Measurements from ENCODE around the gene HOTAIR.

The HOTAIR gene

GRCh38 chr12:54000116-54001114 is 25.7 kb upstream of the HOTAIR start, which contains the start of gene HOXC9:
HOXC9 (plus strand) TSS chr12:54000161; CDS start chr12:54000189, 28 bp downstream.
- DNase-seq (ENCODE audit: low spot score): no peak

DNA sequence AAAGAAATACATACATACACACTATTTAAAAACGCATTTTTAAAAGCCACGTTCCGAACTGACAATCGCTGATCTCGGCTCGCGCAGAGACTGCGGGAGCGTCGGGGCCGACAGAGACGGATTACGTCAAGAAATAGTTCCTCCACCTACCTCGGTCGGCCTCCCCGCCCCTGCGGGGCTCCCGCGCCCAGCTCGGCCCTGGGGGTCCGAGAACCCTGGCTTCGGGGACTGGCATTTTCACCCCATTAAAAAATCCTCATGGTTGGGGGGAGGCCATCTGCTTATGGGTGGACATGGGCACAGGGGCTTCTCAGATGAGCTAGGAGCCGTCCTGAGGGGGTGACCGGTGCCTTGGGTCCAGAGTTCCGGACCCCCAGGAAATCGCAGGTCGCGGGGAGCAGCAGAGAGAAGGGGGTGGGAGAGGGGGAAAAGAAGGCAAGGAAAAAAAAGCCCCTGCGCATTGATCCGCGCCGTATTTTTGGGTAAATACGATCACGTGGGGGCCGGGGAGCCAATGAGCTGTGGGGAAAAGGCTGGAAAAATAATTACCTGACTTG is 24.9 kb upstream of the HOTAIR start:
- peak; percentile 64 for DNase-seq (ENCODE audit: low spot score)

GRCh38 chr12:53998900-53999236 is 24.1 kb upstream of the HOTAIR start:
- no peak for DNase-seq (ENCODE audit: low spot score)

DNA sequence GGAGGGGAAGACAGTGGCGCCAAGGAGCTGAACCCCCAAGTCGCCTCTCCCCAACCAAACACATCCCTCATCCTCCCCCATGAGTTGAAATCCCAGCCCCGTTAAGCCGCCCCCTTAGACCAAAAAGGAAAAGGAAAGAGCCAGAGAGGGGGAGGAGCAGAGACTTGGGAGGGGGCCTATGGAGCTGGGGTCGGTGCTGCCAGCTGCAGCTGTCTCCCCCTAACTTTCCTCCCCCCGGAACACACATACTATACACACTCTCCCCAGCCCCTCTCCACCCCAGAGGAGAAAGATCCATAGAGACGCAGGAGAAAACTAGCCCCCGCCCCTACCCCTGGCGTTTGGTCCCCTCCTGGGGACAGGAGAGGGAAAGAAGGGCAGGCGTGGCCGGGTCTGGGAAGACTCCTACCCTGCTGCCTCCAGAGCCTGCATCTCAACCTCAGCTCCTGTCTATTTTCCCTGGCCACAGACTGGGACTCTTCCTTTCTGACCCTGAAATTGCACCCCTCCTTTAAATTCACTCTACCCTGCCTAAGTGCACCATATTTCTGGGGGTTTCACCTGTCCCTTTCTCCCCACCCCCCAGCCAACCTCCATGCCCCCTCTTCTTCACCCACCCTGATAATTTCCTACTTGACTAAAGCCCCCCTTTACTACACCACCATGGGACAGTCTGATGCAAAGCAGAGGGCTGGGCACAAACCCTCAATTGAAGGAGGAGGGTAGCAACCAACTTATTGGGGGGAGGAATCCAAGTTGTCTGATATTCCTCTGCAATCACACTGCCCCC is 23.6 kb upstream of the HOTAIR start:
- DNase-seq (ENCODE audit: low spot score): peak; percentile 63

DNA sequence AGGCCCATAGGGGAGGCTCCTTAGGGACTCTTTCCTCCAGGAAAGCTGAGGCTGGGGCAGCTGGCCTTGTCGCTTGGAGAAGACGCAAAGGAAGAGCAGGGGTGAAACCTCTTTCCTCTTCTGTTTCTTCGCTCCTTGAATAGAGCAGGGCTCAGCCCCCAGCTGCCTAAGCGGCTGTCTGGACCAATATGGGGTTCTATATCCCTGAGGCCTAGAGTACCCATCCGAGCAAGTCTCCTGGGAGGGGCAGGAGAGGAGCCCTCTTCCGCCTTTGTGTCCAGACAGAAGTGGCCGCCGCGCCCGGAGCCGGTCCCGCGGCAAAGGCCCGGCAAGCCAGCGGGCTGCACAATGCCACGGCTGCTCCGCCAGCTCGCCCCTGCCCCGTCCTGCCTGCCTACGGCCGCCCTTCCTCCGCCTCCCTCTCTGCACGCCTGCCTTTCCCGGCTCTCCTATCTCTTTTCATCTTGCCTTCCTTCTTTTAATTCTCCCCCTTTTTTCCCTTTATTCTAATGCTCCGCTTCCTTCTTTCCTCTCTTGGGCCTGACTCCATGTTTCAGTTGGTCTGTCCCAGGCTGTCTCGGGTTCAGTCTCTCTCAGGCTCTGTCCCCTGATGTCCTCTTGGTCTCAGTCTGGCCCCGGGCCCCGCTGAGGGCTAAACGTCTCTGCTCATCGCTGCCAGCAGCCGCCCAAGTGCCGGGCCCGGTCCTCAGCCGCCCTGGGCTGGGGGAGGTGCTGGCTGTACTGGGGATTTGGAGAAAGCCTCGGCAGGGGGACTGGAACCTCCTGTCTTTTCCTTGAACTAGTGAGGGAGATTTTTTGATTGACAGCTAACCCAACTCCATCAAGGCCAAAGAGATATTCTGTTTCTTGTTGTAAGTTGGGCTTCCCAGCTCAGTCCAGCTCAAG is 22.7 kb upstream of the HOTAIR start:
- peak; percentile 65 for DNase-seq (ENCODE audit: low spot score)

GRCh38 chr12:53996240-53997203 is 21.8 kb upstream of the HOTAIR start:
- peak; percentile 51 for DNase-seq (ENCODE audit: low spot score)

DNA sequence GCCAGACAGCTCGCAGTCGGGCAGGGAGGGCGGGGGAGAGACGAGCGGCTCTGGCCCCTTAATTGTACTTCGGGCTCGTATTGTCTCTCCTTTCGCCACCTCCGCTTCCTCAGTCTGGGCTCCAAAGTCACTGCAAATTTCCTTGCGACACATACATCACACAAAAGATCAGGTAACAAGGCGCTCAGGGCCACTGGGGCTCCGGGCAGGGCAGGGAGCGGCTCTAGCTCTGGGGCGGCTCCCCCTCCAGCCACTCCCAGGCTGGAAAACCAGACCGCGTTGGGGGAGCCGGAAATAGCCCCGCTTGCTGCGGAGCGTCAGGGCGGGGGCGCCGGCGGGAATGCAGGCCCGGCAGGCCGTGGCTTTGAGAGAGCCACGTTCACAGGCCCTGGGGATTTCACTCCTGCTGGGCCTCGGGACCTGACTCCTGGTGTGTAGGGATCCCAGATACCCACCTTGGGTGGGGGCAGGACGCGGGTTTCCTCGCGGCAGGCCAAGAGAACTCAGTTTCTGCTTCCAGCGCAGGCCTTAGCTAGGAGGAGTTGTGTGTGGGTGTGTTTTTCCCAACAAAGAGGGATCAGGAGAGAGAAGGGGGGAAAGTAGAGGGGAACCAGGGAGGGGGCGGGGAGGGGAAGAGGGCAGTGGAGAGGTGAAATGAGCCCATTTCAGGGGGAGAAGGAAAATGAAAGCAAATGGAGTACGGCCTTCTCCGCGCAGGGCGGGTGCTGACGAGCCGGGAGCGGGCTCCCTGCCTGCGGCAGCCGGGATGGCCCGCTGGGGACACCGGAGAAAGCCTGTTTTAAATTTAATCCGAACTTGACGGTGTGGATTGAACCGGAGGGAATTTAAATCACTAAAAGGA is 20.9 kb upstream of the HOTAIR start:
- peak; percentile 63 for DNase-seq (ENCODE audit: low spot score)

- DNase-seq (ENCODE audit: low spot score): no peak
Measured at GRCh38 chr12:53995002-53995377, 20.2 kb upstream of the HOTAIR start.

DNA sequence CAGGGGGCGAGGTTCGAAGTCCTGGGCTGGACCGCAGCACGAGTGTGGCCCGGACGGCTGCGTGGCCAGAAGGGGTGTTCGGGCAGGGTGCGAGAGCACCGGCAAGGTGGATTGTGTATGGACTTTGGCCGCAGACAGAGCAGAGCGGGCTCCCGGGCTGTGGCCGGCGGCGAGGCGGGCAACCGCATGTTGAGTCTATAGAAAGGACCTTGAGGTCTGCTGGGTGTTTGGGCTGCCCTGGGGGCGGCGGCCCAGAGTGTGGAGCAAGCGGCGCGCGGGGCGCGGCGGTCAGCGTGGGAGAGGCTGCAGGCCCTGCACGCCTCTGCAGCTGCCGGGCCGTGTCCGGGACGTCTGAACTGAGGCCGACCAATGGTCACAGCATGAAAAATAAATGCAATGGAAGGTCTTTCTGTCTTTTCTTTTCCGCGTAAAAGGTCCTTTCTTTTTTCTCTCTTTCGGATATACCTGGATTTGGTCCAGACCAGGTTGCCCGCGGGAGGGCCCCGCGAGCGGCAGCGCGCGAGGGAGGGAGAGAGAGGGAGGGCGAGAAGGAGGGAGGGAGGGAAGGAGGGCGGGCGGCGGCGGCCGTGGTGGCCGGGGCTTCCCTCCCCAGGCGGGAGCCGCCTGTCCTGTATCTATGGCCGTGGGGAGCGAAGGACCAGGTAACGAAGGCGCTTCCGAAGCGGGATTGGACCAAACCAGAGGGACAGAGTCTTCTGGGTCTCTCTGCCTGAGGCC is 19.7 kb upstream of the HOTAIR start:
- no peak for DNase-seq (ENCODE audit: low spot score)

DNA sequence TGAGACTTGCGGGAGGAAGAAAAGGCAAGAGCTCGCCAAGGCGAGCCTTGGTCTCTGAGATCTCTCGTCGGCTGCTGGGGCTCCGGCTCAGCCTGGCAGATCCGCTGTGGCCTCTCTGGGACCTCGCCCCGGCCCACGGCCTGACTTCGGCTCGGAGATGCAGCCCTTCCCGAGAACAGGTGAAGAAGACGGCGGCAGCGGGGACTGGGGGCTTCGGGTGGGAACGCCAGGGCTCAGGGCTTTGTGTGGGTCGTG is 19.2 kb upstream of the HOTAIR start:
- DNase-seq (ENCODE audit: low spot score): no peak

DNA sequence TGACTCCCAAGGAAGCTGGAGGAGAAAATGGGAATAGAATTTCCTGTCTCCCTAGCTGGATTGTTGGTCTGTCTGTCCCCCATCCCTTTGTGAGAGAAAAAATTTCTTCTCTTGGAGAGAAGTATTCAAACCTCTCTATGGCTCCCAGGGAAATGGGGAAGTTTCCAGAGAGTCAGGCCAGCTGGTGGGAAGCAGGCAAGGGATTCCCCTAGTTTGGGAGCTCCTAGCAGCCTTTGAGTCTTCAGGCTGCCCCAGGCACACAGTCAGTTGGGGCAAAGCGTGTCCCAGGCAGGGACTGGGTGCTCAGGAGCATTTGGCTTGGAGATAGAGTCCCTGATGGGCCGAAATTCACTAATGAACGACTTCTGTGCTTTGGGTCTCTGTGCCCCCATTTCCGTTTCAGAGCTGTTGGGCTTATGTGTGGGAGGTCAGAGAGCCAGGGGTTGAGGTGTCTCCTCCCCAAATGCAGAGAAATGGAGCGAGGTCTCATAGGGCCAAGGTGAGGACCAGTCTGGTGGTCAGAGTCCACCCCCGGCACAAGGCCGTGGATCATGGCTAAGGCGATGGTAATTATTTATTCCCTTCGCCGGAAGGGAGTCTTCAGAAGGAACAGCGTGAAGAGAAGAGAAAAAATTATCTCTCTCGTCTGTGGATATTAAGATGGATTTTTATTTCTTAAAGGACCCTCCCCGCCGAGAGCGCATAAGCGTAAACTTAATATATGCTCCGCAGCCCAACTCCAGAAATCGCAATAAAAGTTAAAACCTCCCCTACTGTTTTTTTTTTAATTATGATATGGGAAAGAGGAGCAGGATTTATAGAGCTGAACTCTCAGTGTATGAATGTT is 18.6 kb upstream of the HOTAIR start:
- DNase-seq (ENCODE audit: low spot score): no peak

DNA sequence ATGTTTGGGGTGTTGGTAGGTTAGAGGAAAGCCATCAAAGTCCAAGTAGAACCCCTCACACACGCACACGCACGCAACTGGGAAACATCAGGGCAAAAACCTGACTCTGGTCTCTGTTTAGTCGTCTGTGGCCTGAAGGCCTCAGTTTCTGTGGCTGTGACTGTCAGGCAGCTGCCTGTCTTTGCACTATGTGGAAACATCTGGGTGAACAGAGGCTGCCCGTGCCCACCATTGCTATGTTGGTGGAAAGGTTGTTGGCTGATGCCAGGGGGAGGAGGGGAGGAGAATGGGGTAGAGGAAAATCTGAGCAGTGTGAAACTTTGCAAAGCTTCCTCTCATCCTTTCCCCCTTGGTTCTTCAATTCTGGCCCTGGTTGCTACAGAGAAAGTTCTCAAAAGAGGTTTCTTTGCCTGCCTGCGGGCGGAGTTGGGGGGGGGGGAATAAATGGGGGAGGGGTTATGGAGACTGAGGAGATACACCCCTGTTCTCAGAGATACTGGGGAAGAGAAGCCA is 17.7 kb upstream of the HOTAIR start:
- DNase-seq (ENCODE audit: low spot score): no peak

DNA sequence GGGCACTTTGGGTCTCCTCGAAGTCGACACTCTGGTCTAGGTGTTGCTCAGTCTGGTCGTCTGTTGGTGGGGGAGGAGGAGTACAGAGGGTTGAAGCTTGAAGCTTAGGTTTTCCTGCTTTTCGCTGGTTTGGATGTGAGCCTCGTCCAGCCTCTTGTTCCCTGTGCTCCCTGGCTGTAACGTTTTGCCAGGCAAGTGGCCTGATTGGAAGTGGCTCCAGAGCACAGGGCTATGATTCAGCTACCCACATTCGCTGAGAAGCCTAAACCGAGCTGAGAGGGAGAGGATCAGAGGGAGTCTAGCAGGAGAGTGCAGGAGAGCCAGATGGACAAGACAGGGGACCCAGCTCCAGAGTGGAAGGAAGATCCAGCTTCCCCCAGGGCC is 16.3 kb upstream of the HOTAIR start:
- DNase-seq (ENCODE audit: low spot score): peak; percentile 47

DNA sequence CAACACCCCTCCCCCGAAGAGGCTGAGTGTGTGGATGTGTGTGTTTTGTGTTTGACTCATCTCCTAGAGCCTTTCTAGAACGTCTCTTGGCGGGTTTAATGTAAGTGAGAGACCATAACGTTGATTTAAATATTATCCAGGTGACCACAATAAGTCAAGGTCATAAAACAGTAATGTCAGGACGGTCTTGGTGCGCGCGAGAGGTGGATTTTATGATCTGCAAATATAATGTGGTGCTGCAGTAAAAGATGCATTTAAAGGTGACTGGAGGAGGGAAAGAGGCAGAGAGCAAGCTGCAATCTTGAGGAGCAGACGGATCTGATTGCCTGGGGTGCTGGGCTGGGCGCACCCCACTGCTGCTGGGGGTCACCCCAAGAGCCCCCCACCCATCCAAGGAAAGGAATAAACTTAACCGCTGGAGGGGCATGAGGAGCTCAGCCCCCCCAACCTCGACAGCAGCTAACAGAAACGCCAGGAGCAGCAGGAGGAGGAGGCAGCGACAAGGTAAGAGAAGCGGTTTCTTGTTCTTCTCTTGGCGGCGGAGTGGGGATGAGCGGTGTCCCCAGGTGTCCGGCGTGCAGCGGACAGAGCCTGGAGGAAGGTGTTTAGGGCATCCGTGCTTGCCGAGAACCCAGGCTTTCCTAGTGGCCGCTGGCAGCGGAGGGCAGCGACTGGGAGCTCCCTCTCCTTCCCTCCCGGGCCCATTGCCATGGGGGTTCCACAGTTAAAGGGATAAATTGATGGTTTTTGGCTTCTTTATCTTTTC is 15.7 kb upstream of the HOTAIR start:
- DNase-seq (ENCODE audit: low spot score): no peak

DNA sequence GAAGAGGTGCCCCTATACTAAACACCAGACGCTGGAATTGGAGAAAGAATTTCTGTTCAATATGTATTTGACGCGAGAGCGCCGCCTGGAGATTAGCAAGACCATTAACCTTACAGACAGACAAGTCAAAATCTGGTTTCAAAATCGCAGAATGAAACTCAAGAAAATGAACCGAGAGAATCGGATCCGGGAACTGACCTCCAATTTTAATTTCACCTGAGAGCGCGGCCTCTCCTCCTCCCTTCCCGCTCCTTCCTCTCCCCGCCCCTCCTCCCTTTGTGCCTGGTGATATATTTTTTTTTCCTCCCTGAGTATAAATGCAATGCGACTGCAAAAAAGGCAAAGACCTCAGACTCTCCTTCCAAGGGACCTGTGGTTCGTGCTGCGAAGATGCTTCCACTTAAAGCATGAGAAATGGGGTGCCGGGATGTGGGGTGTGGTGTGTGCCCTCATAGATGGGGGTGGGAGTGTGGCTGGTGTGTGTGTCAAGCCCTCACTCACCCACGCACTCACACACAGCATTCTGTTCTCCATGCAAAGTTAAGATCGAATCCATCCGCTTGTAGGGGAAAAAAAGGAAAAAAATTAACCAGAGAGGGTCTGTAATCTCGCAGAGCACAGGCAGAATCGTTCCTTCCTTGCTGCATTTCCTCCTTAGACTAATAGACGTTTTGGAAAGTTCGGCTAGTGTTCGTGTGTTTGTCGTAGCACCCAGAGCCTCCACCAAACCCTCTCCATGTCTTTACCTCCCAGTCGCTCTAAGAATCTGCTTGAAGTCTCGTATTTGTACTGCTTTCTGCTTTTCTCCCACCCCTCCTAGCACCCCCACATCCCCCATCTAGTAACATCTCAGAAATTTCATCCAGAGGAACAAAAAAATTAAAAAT is 14.7 kb upstream of the HOTAIR start:
- DNase-seq (ENCODE audit: low spot score): peak; percentile 72

All from cerebellar cortex (tissue), 1 donor.